Fibroblast of the aortic adventitia (primary cell): ENCODE data around the gene SNX27. TPM values are rescaled to one million over a fixed set of nuclear protein-coding genes. Genes with fewer than 3 reads are reported as not detected.
A peak's percentile ranks its signal among the peaks of the same experiment; 100 is the strongest.

Experiments
- DNase-seq: peaks from one replicate; pipeline ENCODE4 v3.0.0-alpha.2; 2010; ENCODE audit warnings: low read depth
- H3K4me3 ChIP-seq: 2 replicates; pipeline ENCODE4 v1.5.1; 2011; ENCODE audit warnings: low read depth, mild to moderate bottlenecking, control low read depth, low read length, moderate library complexity
- CTCF ChIP-seq: IDR thresholded peaks from 2 replicates; pipeline ENCODE4 v1.5.1; 2011; ENCODE audit warnings: mild to moderate bottlenecking, low read length, control low read depth, inconsistent platforms; ENCODE audit not compliant: insufficient read depth
- total RNA-seq: library from RNA; depleted of rRNA; stranded (reverse); fragments of >200 nt; gene quantifications from 2 replicates; pipeline ENCODE4 v1.2.3, GENCODE V29; 2012; ENCODE audit warnings: low replicate concordance

Gene SNX27
- total RNA-seq, 1 donor: 28.6 TPM

- TF ChIP-seq CTCF: no peak
- no peak for DNase-seq
- no peak overlapping the region for H3K4me3 ChIP-seq
Observed at GRCh38 chr1:151713044-151713443, 101.2 kb downstream of the SNX27 start.

GRCh38 chr1:151713874-151714273, 102.0 kb downstream of the SNX27 start:
- H3K4me3 ChIP-seq: no peak overlapping the region
- TF ChIP-seq CTCF: no peak
- no peak for DNase-seq

GRCh38 chr1:151714820-151715725, 103.2 kb downstream of the SNX27 start:
- TF ChIP-seq CTCF: no peak
- no peak for DNase-seq
- no peak overlapping the region for H3K4me3 ChIP-seq

GRCh38 chr1:151715726-151716404, 104.0 kb downstream of the SNX27 start:
- DNase-seq: no peak
- TF ChIP-seq CTCF: no peak

GRCh38 chr1:151716405-151716762, 104.5 kb downstream of the SNX27 start:
- no peak for DNase-seq
- no peak for TF ChIP-seq CTCF
- no peak overlapping the region for H3K4me3 ChIP-seq

More at GRCh38 chr1:151715726-151716404, 104.0 kb downstream of the SNX27 start:
- H3K4me3 ChIP-seq: no peak overlapping the region

- H3K4me3 ChIP-seq: no peak within 1 kb of the TSS
- no peak for TF ChIP-seq CTCF
- DNase-seq: peak; percentile 21
Observed at GRCh38 chr1:151716771-151717631, 105.2 kb downstream of the SNX27 start, which contains the start of gene CELF3. CELF3 (minus strand) TSS chr1:151716803; CDS start chr1:151716020, 783 bp downstream.
